K562 (cell line): ENCODE results near the gene CPM.

ENCODE experiments used
- BRF1 ChIP-seq: IDR thresholded peaks from 3 replicates; pipeline ENCODE4 v1.6.1; 2011; ENCODE audit warnings: borderline replicate concordance, mild to moderate bottlenecking; ENCODE audit not compliant: insufficient read length; ENCODE audit errors: extremely low read depth
- EGR1 ChIP-seq: fragments of 450-650 bp; conservative IDR thresholded peaks from 2 replicates; pipeline ENCODE4 v1.6.1; 2017; ENCODE audit warnings: mild to moderate bottlenecking
- FOXP1 ChIP-seq: sonication (generic); formaldehyde crosslinking; IDR thresholded peaks from 2 replicates; pipeline ENCODE4 v1.8.0; 2022; ENCODE audit warnings: mild to moderate bottlenecking, missing genetic modification reagents
- JUN ChIP-seq, 2 experiments: sonication (generic) in 1 of 2; formaldehyde crosslinking in 1 of 2; IDR thresholded peaks; 2 replicates each; pipeline versions ENCODE4 v1.6.1 to v1.8.0; 2012 to 2022; ENCODE audit warnings: borderline replicate concordance in 2 of 2, mild to moderate bottlenecking in 2 of 2, improper control_type of control experiment in 1 of 2, low read depth in 1 of 2, low read length in 1 of 2, missing genetic modification reagents in 1 of 2
- RAD21 ChIP-seq, 2 experiments: fragments of 250-450 bp in 1 of 2; fragments of 450-650 bp in 1 of 2; sonication (Bioruptor Pico) in 1 of 2; formaldehyde crosslinking in 1 of 2; IDR thresholded peaks in 1 of 2; conservative IDR thresholded peaks in 1 of 2; 2 replicates each; pipeline versions ENCODE4 v1.4.0 to v1.8.0; 2020 to 2022; ENCODE audit warnings: mild to moderate bottlenecking in 2 of 2, moderate library complexity in 1 of 2
- SP2 ChIP-seq: IDR thresholded peaks from 2 replicates; pipeline ENCODE4 v1.6.1; 2011; ENCODE audit warnings: mild to moderate bottlenecking, low read depth, low read length, moderate library complexity; ENCODE audit not compliant: poor library complexity, severe bottlenecking; ENCODE audit errors: extremely low read depth
- TBP ChIP-seq: optimal IDR thresholded peaks from 2 replicates; pipeline ENCODE3; 2011; ENCODE audit warnings: low read depth, low read length, improper control_type of control experiment
- TCF3 ChIP-seq: sonication (generic); formaldehyde crosslinking; IDR thresholded peaks from 2 replicates; pipeline ENCODE4 v1.4.0; 2020; ENCODE audit warnings: mild to moderate bottlenecking, missing genetic modification reagents
- ZNF57 ChIP-seq: fragments of 450-650 bp; formaldehyde crosslinking; IDR thresholded peaks from 2 replicates; pipeline ENCODE4 v1.4.0; 2020; ENCODE audit warnings: mild to moderate bottlenecking, moderate library complexity
- TF ChIP-seq, protein P1 (sequence below): fragments of 250-450 bp; sonication (Bioruptor Pico); IDR thresholded peaks from 2 replicates; pipeline ENCODE4 v1.5.1; 2021; ENCODE audit warnings: mild to moderate bottlenecking
- TF ChIP-seq, protein P2 (sequence below): conservative IDR thresholded peaks from 2 replicates; pipeline ENCODE4 v1.6.1; 2011; ENCODE audit warnings: low read depth, mild to moderate bottlenecking, low read length; ENCODE audit not compliant: control insufficient read depth

DNA sequence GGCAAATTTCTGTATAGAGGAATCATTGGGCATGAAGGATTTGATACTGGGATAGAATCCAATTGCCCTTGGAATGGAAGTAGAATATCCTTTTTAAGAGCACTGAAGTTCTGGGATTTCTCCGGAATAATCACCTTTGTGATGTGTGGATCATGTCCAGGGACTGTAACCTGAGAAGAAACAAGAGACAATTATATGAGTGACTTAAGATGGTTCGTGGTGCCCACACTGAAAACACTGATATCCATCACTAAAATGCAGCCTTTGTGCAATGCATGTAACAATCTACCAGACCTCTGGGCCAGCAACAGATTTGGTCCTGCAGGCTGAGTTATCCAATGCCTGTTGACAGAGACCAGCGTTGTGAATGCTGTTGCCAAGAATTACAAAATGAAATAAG is 76.5 kb downstream of the CPM start:
- TF ChIP-seq ZNF57 (CRISPR knock-in tag) (no peak), FOXP1 (no peak), TBP (no peak), JUN (IDR thresholded peaks at IDR 0.05; ENCODE audit: borderline replicate concordance, low read depth, low read length) (no peak), JUN (CRISPR knock-in tag; IDR thresholded peaks at IDR 0.05; ENCODE audit: borderline replicate concordance) (no peak), SP2 (no peak), RAD21 (CRISPR knock-in tag; conservative IDR thresholded peaks at IDR 0.05 in 1 of 2, IDR thresholded peaks at IDR 0.05 in 1 of 2) (no peak), TCF3 (no peak), EGR1 (no peak), BRF1 (no peak)
- TF ChIP-seq, protein P1, sequence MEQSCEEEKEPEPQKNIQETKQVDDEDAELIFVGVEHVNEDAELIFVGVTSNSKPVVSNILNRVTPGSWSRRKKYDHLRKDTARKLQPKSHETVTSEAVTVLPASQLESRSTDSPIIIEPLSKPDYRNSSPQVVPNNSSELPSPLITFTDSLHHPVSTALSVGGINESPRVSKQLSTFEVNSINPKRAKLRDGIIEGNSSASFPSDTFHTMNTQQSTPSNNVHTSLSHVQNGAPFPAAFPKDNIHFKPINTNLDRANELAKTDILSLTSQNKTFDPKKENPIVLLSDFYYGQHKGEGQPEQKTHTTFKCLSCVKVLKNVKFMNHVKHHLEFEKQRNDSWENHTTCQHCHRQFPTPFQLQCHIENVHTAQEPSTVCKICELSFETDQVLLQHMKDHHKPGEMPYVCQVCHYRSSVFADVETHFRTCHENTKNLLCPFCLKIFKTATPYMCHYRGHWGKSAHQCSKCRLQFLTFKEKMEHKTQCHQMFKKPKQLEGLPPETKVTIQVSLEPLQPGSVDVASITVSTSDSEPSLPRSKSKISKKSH = no peak
- TF ChIP-seq, protein P2, sequence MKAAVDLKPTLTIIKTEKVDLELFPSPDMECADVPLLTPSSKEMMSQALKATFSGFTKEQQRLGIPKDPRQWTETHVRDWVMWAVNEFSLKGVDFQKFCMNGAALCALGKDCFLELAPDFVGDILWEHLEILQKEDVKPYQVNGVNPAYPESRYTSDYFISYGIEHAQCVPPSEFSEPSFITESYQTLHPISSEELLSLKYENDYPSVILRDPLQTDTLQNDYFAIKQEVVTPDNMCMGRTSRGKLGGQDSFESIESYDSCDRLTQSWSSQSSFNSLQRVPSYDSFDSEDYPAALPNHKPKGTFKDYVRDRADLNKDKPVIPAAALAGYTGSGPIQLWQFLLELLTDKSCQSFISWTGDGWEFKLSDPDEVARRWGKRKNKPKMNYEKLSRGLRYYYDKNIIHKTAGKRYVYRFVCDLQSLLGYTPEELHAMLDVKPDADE = no peak
